ENCODE results near the gene ADIG.
A peak's percentile ranks its signal among the peaks of the same experiment; 100 is the strongest.

Gene ADIG

GRCh38 chr20:38581013-38581412, at the start of gene ADIG:
Gene ADIG (plus strand): TSS chr20:38581197. CDS start chr20:38581251, 54 bp downstream.
- no peak for DNase-seq

DNA sequence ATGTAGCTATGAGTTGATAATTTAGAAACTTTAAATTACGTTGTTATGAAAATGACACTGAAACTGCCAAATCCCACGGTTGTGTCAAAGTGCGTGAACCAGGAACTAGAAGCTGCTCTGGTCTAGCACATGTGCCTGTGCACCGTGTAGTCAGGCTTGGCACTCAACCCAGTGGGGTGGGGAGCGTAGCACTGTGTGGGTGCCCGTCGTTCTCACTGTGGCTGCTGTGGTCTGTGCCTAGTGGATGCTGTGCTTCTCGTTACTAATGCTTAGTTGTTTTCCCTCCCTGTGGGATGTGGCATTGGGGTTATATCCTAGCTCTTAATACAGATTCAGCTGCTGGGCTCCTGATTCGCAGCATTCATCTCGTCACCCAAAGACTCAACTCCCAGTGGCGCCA, 46.2 kb upstream of the ADIG start:
- no peak for DNase-seq

GRCh38 chr20:38536310-38536709, 44.7 kb upstream of the ADIG start:
- DNase-seq, result no peak

DNA sequence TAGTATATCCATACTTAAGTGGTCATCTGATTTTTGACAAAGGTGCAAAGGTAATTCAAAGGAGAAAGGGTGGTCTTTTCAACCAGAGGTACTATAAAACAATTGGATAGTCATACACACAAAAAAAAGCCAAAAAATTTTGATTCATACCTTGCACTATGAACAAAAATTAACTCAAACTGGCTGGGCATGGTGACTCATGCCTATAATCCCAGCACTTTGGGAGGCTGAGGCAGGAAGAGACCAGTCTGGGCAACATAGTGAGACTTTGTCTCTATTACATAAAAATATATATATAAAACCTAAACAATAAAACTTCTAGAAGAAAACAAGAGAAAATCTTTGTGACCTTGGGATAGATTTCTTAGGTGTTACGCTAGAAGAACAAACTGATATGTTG, 43.8 kb upstream of the ADIG start:
- no peak for DNase-seq

GRCh38 chr20:38538789-38539188, 42.2 kb upstream of the ADIG start:
- no peak for DNase-seq

- DNase-seq, result no peak
Observed at GRCh38 chr20:38543014-38543906, 37.7 kb upstream of the ADIG start.

- no peak for DNase-seq
Observed at GRCh38 chr20:38545771-38546170, 35.2 kb upstream of the ADIG start.

DNA sequence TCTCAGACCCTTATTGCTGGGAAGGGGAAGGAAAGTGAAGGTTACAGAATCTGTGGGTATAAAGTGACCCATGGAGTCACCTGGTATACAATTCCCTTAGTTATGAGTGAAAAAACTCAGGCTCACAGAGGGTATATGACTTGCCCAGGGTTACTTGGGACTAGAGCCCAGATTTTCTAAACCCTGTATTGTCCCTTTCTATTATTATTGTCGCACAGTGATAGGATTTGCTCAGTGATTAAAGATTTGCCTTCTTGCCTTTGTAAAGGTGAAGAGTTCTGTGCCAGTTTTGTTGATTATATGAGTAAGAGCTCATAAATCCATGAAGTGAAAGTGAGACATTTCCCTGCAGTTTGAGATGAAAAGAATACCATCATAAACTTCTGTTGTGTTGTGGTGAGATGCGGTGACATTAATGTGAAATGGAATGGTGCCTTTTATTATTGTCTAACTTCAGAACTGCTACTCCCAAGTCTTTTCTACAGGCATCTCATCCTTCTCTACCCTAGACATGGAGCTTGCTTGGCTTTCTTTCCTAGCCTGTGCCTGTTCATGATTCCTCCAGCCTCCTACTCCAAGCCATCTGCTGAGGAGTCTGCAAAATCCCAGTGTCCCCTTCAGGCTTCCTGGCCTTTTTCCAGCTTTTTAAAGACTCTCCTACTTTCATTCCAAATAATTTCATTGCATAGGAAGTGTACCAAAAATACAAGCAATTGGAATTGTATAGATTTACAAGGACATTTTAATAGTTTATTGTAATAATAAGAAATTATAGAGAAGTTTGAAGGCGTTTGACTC, 33.5 kb upstream of the ADIG start:
- DNase-seq, result no peak

- no peak for DNase-seq
Observed at GRCh38 chr20:38548356-38549083, 32.5 kb upstream of the ADIG start.

DNA sequence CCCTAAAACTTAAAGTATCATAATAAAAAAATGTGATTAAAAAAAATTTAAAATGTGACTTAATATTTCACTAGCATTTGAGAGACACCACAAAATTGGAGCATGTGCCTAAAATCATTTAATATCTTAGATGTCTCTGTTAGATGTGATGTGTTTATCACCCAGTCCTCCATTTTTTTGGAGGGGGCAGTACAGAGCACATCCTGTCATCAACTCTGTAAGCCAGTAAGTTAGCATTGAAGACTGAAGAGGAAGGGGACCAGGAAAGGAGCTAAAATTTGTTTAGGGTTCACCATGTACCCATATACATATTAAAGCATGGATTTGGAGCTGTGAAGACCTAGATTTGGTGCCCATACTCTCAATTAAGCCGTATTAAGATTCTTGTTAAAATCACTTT, 30.7 kb upstream of the ADIG start:
- peak in 1 of 2 experiments; percentile 17 for DNase-seq

- DNase-seq, result no peak
Observed at GRCh38 chr20:38551056-38551626, 29.9 kb upstream of the ADIG start.

- no peak for DNase-seq
Observed at GRCh38 chr20:38554986-38555385, 26.0 kb upstream of the ADIG start.

DNA sequence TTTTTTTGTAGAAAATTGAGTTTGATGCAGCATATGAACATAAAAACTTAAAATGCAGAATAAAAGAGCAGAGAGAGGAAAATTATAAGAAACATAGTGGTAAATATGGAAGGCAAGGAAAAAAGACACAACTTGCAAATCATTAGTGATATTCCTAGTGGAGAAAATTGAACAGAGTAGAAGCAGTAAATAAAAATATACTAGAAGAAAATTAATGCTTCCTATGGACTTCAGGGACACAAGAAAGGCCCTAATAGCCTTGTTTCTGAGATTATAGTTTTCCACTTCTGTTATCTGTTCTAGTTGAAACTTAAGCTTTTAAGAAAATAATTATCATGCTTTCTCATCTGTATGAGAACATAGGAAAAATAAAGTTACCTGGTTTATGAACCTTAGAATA, 25.6 kb upstream of the ADIG start:
- DNase-seq, result no peak

- no peak for DNase-seq
Observed at GRCh38 chr20:38557174-38557573, 23.8 kb upstream of the ADIG start.

DNA sequence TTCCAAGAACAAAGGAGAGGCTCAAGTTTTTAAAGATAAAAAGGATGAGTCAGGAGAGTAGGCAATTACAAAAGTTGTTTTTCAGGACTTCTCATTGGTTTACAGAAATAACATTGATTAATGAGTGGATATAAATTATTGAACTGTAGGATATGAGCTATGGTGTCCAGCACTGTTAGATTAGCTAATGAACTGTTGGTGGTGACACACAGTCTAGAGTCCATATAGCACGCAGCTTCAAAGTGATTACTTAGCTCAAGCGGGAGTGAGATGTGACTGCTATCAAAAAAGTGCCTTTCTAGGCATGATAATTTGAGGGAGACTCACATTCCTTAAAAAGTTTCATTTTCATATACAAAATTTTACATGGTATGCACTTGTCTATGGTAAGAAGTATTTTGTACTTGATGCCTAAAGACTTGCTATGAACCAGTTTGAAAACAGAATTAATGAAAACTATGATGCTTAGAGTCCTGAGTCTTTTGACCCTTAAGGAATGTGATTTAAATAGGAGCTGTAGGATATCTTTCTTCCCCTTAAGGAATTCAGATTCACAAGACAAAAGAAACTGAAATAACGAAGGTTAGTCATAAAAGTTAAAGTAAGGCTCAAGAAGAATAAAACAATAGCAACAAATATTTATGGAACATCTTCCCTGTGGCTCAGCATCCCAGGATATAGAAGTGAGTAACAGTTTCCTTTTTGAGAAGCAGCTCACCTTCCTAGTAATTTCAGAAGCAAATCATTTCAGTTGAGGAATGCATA, 22.2 kb upstream of the ADIG start:
- no peak for DNase-seq

GRCh38 chr20:38559764-38560163, 21.2 kb upstream of the ADIG start:
- DNase-seq, result no peak

- no peak for DNase-seq
Observed at GRCh38 chr20:38563802-38564431, 17.1 kb upstream of the ADIG start.

- DNase-seq, result no peak
Observed at GRCh38 chr20:38564680-38565079, 16.3 kb upstream of the ADIG start.

- no peak for DNase-seq
Observed at GRCh38 chr20:38566036-38566598, 14.9 kb upstream of the ADIG start.

GRCh38 chr20:38569747-38570525, 11.1 kb upstream of the ADIG start:
- DNase-seq, result no peak

GRCh38 chr20:38573413-38573812, 7.6 kb upstream of the ADIG start:
- DNase-seq, result no peak
